NCI-H2107 (cell line): ENCODE measurements around the gene FRMD6.
A peak's percentile ranks its signal among the peaks of the same experiment; 100 is the strongest.
"Not testable (repeated sequence)": the region's sequence is repeated elsewhere in the genome, so short reads cannot be mapped to it uniquely, and the experiment has no call there.

Experiments used
- DNase-seq: peaks from one replicate; lab custom pipeline; 2025; lab: John Stamatoyannopoulos, UW

FRMD6 gene

DNA sequence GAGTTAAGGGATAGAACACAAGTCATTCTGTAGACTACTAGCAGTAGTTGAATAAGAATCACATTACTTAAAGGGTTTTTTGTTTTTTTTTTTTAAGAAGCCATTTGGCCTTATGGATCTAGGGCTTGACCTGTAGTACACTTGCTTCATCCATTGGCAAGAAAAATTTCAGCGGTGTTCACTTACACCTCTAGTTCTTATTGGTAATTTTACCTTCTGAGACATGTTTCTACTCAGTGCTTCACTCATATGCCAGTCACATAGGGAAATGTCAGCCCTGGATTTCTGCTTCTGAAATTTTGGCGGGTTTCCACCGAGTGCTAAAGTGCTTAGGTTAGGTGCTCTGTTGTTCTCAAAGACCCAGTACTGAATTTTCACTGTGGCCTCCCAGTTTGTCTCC is 72.9 kb downstream of the FRMD6 start:
- no peak for DNase-seq

DNA sequence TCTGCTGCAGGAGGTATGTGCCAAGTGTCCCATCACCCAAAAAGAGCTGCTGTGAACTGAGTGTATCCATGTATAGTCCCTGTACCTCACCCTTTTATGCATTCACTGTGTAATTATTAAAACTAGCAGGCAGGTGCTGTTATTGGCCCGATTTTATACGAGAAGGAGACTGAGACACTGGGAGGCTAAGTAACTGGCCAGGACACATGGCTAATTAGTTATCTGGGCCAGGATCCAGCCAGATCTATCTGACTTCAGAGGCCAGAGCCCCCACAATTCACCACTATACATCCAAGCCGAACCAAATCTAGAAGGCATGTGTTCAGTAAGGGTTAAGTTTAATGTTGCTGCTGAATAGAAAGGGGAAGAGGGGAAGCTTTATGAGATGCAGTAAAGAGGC is 73.4 kb downstream of the FRMD6 start:
- no peak for DNase-seq

DNA sequence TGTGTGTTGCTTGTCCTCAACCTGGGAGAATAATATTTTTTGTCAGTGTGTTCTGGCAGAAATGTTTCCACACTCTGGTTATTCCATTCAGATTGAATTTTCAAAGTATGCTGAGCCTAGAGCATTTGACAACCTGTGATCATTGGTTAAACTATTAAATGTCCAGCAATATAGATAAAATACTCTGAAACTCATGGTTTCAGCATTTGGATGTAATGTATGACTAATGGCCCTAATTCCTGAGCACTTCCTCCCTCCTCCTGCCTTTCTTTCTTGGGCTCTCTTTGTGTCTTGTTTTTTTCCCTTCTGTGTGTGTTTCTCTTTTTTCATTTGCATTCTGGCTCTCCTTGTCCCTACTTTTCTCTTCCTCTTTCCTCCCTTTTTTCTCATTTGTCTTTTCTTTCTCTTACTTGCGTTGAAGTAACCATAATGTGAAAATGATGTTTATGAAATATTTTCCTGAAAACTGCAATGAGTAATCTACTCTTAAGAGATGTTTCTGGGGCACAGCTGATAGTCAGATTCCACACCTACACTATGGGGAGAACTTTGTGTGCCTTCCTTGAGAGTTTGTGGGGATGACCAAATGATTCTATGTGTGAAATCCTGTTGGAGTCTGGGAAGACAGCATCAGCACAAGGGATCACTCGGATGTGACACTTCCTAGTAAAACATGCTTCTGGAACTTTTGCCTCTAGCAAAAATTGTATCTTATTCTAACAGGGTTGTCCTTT is 74.6 kb downstream of the FRMD6 start:
- DNase-seq: no peak

DNA sequence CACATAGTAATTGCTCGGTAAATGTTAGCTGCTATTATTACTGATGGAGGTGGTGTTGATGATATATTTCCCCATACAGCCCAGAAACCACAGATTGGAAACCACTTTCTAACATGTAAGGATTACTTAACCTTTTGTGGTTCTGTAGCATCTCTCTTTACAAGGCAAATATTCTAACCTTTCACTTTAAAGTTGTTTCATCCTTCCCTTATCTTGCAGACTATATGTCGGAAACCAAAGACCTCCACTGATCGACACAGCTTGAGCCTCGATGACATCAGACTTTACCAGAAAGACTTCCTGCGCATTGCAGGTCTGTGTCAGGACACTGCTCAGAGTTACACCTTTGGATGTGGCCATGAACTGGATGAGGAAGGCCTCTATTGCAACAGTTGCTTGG is 75.8 kb downstream of the FRMD6 start:
- DNase-seq: no peak

DNA sequence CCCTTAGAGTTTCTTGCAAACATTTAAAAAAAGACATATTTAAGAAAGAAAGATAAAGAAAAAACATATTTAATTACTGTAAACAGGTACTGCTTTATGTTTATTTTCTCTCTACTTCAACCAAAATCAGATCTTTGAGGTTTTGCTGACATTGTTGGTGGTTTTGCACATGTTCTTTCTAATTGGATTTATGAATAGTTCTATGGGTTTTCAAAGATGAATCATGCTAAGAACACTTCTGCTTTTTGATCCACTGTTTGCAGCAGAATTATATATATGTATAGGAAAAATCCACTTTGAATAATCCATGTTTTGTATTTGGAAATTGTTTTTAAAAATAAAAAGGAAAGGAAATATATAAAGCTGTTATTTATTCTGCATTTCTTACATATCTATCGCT is 78.4 kb downstream of the FRMD6 start:
- no peak for DNase-seq

DNA sequence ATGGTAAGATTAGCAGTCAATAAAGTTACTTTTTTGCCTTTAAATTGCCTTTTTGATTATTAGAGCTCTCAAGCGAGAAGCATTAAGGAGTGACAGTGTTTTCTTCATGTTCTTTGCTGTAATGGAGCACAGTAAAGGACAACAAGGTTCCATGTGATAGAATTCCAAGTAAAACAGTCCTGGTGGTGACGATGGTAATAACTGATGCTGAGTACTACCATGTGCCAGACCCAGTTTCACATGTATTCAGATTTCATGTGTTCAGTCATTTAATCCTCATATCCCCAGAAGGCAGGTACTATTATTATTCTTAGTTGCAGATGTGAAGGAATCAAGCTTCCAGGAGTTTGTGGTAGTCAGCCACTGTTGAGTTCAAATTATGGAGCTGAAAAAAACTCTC is 79.0 kb downstream of the FRMD6 start:
- DNase-seq: no peak

DNA sequence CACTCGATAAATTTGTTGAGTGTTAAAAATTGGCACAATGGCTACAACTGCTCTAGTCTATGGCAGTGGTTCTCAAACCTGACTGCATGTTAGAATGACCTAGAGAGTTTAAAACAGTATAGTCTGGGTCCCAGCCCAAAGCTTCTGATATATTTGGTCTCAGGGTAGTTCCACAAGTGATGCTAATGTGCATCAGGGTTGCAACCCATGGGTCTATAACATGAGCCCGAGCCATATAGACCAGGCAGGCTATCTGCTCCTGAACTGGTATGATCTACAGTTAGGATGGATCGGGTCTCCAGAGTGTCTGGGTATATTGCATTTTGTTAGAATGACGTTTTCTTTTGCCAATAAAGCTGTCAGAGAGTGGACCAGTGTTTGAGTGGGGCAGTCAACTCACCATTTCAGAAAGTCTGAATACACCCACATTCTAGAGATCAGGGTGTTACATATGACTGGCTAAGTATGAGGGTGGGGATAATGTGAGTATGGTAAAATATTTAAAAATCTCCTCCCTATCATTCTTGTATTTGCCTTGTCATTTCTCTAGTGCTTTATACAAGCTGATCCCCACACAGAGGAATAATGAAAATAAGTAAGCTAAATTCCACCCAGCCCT is 80.9 kb downstream of the FRMD6 start:
- no peak for DNase-seq

DNA sequence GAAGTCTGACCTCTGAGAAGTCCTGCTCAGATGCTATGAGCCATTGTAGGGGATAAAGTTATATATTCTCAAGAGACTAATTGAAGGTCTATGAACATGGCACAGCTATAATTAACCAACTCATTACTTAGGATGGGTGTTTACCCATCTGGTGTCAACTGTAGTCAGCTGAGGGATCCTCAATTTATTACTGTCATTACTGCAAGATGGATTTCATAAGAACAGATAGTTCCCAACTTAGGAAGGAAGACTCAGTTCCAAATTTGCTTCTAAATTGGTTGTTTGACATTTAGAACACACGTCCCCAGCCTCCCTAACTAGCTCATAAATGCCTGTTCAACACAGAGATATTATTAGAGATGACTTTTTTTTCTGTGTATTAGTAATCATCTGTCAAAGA is 81.4 kb downstream of the FRMD6 start:
- no peak for DNase-seq

DNA sequence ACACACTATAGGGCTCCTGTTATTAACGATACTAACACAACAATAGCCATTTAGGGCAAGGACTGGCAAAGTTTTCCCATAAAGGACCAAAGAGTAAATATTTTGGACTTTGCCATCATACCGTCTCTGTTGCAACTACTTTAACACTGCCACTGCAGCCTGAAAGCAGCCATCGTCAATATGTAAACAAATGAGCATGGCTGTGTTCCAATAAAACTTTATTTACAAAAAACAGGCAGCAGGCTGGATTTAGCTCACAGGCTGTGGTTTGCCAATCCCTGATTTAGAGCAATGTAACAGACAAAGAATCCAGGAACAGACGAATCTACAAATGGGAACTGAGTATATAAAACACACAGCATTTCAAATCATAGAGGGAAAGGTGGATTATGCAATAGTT is 84.1 kb downstream of the FRMD6 start:
- no peak for DNase-seq

DNA sequence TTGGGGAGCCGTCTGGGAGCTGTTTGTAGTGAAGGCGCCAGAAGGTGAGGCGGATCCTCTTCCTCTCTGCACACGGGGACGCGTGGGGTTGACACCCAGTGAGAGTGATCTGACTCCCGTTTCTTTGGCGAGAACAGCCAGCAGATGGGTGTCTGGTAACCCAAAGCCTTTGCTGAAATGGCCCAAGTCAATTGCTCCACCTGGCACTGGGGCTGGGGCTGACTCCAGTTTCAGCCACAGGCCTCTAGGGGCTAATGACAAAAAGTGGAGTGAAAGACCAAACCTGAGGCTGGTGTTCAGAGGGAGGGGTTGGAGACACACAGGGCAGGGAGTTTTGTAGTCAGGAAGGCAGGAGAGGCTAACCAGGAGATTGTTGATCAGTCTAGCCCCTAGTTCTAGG is 87.0 kb downstream of the FRMD6 start:
- peak; percentile 65 for DNase-seq

DNA sequence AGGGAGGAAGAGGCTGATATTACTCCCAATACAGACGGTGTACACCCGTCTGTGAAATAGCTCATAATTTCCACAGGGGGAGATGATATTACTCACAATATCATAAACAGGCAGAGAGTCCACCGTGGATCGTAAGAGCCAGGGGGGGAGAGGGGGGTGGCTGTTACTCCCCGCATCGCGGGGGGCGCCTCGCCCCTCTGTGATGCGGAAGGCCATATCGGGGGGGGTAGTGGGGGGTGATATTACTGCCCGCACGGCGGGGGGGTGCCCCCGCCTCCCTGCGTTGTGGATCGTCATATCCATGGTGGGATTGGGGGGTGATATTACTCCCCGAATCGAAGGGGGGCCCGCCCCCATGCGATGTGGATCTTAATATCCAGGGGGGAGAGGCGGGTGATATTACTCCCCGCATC is 91.9 kb downstream of the FRMD6 start:
- DNase-seq: no peak

DNA sequence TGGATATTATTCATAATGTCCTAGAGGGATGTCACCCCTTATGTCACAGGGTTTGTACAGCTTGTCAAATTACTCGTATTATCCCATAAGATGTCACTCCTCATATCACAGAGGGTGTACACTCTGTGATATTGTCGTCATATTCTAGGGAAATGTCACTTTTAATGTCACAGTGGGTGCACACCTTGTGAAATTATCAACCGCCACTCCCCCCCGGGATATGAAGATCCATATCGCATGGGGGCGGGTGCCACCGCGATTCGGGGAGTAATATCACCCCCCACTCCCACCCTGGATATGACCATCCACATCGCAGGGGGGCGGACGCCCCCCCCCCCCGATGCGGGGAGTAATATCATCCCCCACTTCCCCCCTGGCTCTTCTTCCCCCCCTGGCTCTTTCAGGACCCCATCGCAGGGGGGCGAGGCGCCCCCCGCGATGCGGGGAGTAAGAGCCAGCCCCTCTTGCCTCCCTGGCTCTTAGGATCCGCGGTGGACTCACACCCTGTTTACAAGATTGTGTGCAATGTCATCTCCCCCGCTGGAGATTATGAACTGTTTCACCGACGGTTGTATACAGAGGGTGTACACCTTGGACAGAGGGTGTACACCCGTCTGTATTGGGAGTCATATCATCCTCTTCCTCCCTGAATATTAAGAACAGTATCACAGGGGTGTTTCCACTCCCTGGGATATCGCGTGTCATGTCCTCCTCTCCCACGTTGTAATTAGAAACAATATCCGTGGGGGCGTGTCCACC is 92.8 kb downstream of the FRMD6 start:
- no peak for DNase-seq

DNA sequence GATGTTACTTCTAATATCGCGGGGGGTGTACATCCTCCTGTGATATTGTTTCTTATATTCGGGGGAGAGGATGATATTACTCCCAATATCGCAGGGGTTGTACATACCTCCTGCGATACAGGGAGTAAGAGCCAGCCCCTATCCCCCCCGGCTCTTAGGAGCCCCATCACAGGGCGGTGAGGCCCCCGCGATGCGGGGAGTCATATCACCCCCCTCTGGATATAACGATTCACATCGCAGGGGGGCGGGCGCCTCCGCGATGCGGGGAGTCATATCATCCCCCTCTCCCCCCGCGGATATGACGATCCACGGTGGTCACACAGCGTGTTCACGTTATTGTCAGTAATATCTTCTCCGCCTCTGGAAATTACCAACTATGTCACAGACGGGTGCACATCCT is 95.1 kb downstream of the FRMD6 start:
- not testable (repeated sequence) for DNase-seq

DNA sequence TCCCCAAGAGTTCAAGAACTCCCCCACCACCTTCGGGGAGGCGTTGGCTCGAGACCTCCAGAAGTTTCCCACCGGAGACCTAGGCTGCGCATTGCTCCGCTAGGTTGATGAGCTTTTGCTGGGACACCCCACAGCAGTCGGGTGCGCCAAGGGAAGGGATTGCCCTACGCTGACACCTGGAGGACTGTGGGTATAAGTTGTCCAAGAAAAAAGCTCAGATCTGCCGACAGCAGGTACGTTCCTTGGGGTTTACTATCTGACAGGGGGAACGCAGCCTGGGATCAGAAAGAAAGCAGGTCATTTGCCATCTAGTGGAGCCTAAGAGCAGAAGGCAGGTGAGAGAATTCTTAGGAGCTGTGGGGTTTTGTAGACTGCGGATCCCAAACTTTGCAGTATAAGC is 98.8 kb downstream of the FRMD6 start:
- DNase-seq: no peak

DNA sequence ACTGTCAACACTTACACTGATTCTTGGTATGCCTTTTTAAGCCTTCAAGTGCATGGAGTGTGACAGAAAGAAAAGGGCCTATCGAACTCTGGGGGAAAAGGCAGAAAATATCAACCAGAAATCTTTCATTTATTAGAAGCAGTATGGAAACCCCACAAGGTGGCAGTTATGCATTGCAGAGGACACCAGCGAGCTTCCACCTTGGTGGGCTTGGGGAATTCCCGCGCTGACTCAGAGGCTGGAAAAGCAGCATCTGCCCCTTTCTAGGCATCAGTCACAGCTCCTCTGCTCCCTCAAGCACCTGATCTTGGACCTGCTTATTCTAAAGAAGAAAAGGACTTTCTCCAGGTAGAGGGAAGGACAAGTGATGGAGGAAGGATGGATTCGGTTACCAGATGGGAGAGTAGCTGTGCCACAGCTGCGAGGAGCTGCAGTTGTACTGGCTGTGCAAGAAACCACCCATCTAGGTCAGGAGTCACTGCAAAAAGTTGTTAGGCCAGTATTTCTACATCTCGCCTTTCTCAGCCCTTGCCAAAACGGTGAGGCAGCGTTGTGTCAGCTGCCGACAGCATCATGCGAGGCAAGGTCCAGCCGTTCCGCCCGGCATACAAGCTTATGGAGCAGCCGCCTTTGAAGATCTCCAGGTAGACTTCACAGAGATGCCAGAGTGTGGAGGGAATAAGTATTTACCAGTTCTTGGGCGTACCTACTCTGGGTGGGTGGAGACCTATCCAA is 100.1 kb downstream of the FRMD6 start:
- not testable (repeated sequence) for DNase-seq

DNA sequence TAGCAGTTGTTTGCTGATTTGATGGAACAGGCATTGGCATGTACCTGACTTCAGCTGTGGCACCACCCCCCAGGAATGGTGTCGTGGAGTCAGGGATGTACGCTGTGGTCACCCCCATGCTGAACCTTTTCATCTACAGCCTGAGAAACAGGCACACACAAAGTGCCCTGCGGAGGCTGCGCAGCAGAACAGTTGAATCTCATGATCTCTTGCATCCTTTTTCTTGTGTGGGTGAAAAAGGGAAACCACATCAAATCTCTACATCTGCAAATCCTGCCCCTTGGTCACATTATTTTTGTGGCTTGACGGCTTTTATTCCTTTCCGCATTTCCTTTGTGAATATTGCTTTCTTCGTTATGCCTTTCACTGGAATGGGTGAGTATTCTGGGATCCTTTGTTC is 106.0 kb downstream of the FRMD6 start:
- not testable (repeated sequence) for DNase-seq

DNA sequence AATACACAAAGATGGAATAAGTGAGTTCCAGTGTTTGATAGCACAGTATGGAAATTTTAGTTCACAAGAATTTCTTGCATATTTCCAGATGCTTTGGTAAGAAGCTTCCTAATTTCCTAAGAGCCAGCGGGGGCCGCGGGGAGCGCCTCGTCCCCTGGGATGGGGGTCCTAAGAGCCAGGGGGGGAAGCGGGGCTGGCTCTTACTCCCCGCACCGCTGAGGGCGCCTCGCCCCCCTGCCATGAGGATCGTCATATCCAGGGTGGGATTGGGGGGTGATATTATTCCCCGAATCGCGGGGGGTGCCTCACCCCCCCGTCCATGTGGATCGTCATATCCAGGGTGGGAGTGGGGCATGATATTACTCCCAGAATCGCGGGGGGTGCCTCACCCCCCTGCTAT is 108.2 kb downstream of the FRMD6 start:
- no peak for DNase-seq

DNA sequence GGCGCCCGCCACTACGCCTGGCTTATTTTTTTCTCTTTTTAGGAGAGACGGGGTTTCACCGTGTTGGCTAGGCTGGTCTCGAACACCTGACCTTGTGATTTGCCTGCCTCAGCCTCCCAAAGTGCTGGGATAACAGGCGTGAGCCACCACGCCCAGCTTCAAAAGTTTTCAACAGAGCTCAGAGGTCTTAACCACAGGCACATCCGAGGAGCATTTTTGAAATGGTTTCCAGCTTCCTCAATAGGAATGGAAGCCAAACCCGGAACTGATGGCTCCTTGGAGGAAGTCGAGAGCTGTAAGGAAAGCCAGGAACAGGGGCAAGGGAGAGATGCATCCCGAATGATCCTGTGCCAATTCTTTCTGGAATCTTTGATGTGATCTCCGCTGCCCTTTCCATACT is 114.0 kb downstream of the FRMD6 start:
- DNase-seq: not testable (repeated sequence)

DNA sequence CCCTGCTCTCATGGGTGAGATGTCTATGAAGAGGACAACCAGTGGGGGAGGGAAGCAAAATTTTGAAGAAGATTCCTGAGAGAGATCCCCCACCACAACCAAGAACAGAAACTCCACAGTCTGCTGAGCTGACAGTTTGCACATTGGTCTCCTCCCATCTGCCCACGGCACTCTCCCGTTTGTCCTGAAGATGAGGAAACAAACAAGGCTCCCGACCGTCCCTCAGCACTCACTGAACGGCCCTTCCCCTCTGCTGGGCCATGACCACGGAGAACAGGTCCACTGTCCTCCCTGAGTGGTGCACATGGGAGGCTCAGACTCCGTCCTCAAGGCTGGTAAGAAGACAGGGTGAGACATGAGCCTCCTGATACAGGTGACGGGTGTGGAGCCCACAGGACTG is 114.9 kb downstream of the FRMD6 start:
- not testable (repeated sequence) for DNase-seq

DNA sequence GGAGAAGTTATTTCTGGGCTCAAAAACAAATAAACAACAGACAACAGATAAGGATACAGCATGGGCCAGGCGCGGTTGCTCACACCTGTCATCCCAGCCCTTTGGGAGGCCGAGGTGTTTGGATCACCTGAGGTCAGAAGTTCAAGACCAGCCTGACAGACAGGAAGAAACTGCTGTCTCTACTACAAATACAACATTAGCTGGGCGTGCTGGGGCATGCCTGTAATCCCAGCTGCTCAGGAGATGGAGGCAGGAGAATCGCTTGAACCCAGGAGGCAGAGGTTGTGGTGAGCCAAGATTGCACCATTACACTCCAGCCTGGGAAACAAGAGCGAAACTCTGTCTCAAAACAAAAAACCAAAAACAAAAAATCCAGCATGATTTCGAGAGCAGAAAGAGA is 117.6 kb downstream of the FRMD6 start:
- DNase-seq: not testable (repeated sequence)

DNA sequence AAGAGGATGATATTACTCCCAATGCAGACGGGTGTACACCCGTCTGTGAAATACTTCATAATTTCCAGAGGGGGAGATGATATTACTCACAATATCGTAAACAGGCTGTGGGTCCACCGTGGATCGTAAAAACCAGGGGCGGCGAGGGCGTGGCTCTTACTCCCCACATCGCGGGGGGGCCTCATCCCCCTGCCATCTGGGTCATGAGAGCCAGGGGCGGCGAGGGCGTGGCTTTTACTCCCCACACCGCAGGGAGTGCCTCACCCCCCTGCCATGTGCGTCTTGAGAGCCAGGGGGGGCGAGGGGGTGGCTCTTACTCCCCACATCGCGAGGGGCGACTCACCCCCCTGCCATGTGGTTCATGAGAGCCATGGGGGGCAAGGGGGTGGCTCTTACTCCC is 122.5 kb downstream of the FRMD6 start:
- no peak for DNase-seq

DNA sequence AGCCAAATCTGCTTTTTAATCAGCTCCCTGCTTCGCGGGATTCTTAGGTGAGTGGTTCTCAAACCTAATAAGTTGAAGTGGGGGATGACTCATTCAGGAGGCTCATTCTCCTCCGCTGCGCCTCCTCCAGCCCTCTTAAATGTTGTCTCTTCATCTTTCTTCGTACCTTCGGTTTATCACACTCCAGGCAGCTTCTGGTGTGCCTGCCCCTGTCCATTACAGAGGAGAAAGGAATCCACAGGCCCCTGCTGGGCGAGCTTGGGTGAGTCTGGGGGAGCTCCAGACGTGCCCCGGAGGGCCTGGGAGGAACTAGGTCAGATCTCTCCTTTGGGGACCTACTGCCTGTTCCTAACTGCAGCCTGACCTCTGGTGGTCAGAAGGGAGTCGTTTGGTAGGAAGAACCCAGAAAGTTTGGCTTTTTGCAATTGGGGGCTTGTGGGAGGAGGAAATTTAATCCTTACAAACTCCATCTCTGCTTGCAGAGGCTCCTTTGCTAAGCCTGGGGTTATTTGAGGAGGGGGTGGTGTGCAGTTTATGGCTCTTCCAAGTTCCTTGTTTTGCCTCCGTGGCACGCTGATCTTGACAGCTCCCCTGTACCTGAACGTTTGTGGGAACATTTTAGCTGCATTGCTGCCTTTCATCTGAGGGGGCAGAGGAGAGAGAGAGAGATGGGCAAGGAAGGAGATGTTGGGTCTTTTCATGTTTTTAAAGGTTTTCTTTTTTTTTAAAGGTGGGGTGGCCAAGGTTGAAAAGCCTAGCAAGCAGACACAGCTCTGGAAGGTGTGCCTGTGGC is 124.6 kb downstream of the FRMD6 start:
- no peak for DNase-seq
